ENCODE data around the gene MMP25. TPM values are rescaled to one million over a fixed set of nuclear protein-coding genes. Genes with fewer than 3 reads are reported as not detected.
"Not testable (repeated sequence)": the region's sequence is repeated elsewhere in the genome, so short reads cannot be mapped to it uniquely, and the experiment has no call there.

The MMP25 gene
- total RNA-seq, 1 donor from 2014 or later = 0.16 TPM

DNA sequence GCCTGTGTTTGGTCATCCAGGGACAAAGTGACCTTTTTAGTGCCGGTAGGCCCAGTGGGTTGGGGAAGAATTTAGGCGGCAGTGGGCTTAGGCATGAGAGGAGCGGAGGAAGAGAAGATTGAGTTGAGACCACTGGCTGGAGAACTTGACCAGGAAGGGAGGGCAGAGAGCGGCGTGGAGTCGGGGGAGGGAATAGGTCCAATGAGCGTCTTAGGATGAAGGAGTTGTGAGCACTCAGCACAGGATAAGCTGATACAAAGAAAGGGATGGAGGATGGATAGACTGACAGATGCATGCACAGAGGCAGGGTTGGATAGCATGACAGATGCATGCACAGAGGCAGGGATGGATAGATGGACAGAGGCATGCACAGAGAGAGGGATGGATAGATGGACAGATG is 27.1 kb downstream of the MMP25 start:
- TF ChIP-seq, protein P1, sequence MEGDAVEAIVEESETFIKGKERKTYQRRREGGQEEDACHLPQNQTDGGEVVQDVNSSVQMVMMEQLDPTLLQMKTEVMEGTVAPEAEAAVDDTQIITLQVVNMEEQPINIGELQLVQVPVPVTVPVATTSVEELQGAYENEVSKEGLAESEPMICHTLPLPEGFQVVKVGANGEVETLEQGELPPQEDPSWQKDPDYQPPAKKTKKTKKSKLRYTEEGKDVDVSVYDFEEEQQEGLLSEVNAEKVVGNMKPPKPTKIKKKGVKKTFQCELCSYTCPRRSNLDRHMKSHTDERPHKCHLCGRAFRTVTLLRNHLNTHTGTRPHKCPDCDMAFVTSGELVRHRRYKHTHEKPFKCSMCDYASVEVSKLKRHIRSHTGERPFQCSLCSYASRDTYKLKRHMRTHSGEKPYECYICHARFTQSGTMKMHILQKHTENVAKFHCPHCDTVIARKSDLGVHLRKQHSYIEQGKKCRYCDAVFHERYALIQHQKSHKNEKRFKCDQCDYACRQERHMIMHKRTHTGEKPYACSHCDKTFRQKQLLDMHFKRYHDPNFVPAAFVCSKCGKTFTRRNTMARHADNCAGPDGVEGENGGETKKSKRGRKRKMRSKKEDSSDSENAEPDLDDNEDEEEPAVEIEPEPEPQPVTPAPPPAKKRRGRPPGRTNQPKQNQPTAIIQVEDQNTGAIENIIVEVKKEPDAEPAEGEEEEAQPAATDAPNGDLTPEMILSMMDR (IDR thresholded peaks at IDR 0.05; ENCODE audit: unreplicated experiment) = no peak
- Mint-ChIP-seq H3K4me3 (no peak overlapping the region), H3K4me1 (peaks cover 3% of the 10 kb centered on the region), H3K9me3 (no peaks in the 10 kb centered on the region), H3K27me3 (ENCODE audit: low read depth) (peaks cover 27% of the 10 kb centered on the region), H3K27ac (no peak overlapping the region), H3K36me3 (no peaks in the 10 kb centered on the region)
- DNase-seq (ENCODE audit: low spot score in 2 of 2, unreplicated experiment in 2 of 2) = no peak

DNA sequence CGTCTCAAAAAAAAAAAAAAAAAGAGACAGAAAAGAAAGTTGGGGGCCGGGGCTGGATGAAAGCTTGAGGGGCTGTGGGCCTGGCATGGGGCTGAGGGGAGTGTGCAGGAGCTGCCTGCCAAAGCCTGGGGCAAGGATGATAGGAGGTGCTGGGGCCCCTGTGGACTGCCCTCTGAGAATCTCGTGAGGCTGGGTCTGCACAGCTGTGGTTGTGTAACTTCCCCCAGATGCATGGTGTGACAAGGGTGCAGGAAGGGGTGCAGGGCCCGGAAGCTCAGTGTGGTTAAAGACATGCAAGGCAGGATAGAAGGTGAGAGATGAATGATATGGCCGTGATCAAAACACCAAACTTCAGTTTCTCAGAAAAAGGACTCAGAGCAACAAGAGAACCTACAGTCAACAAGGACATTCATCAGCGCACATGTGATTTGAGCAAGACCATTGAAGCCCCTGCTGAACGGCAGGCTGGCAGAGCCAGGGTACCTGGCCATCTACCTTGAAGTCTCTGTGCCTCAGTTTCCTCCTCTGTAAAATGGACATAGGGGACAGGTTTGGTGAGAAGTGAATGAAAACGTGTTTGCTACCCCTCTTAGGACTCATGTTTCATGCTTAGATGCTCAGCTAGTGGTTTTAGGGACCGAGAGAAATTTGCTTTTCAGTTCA is 28.6 kb downstream of the MMP25 start:
- Mint-ChIP-seq H3K4me1 (peaks cover 4% of the 10 kb centered on the region), H3K4me3 (no peak overlapping the region), H3K27me3 (ENCODE audit: low read depth) (peaks cover 30% of the 10 kb centered on the region), H3K27ac (no peak overlapping the region), H3K36me3 (no peaks in the 10 kb centered on the region), H3K9me3 (no peaks in the 10 kb centered on the region)
- TF ChIP-seq, protein P1 (IDR thresholded peaks at IDR 0.05; ENCODE audit: unreplicated experiment) = no peak
- DNase-seq (ENCODE audit: low spot score in 2 of 2, unreplicated experiment in 2 of 2) = no peak

DNA sequence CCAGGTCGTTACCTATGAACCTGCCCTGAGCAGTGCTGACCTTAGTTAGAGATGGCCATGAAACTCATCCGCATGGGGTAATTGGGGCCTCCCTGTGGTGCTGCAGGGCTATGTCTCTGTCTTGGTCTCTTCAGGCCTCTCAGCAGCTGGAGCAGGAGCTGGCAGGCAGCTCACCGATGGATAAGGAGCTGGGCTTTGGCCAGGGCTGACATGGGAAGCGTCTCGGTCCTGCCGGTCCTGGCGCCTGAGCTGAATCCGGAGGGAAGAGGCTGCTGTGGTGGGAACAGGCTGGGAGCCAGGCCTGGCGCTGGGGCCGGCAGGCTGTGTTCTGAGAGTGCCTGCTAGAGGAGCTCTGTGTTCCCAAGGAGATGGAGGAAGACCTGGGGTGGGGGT is 29.2 kb downstream of the MMP25 start:
- Mint-ChIP-seq H3K4me1 (peaks cover 4% of the 10 kb centered on the region), H3K36me3 (no peaks in the 10 kb centered on the region), H3K27me3 (ENCODE audit: low read depth) (peaks cover 33% of the 10 kb centered on the region), H3K4me3 (no peak overlapping the region), H3K9me3 (no peaks in the 10 kb centered on the region), H3K27ac (no peak overlapping the region)
- TF ChIP-seq, protein P1 (IDR thresholded peaks at IDR 0.05; ENCODE audit: unreplicated experiment) = no peak
- no peak for DNase-seq (ENCODE audit: low spot score in 2 of 2, unreplicated experiment in 2 of 2)

DNA sequence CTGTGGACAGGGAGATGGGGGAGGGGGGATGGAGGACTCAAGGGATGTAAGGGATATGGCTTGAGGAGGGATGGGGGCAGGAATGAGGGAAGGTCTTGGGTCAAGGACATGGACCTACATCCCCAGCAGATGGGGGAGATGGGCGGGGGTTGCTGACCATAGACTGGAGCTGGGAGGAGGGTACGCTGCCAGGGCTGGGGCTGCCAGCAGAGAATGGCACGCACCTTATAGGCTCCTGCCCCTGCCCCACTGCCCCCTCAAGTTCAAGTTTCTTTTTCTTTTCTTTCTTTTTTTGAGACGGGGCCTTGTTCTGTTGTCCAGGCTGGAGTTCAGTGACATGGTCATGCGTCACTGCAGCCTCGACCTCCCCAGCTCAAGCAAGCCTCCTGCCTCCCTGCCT is 29.6 kb downstream of the MMP25 start:
- not testable (repeated sequence) for H3K36me3 Mint-ChIP-seq; H3K4me3 Mint-ChIP-seq; H3K4me1 Mint-ChIP-seq; H3K27ac Mint-ChIP-seq; DNase-seq (ENCODE audit: low spot score in 2 of 2, unreplicated experiment in 2 of 2); H3K9me3 Mint-ChIP-seq
- H3K27me3 Mint-ChIP-seq (ENCODE audit: low read depth) = peaks cover 36% of the 10 kb centered on the region

DNA sequence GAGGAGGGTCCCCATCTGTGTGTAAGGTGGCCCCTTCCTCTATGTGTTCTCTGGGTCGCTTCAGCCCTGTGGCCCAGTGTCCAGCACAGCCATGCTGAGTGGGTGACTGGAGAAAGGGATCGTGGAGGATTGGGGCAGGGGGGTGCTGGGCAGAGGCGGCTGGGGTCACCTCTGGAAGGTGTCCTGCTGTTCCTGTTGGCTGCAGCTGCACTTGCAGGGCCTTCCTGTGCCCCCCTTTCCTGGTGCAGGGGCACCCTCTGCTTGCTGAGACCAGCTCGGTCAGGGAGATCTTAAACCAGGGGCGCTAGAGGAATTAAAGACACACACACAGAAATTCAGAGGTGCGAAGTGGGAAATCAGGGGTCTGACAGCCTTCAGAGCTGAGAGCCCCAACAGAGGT is 30.2 kb downstream of the MMP25 start:
- Mint-ChIP-seq H3K4me1 (peaks cover 4% of the 10 kb centered on the region), H3K9me3 (no peaks in the 10 kb centered on the region), H3K27ac (no peak overlapping the region), H3K27me3 (ENCODE audit: low read depth) (peaks cover 40% of the 10 kb centered on the region), H3K36me3 (no peaks in the 10 kb centered on the region), H3K4me3 (no peak overlapping the region)
- no peak for DNase-seq (ENCODE audit: low spot score in 2 of 2, unreplicated experiment in 2 of 2)
- TF ChIP-seq, protein P1 (IDR thresholded peaks at IDR 0.05; ENCODE audit: unreplicated experiment) = no peak

DNA sequence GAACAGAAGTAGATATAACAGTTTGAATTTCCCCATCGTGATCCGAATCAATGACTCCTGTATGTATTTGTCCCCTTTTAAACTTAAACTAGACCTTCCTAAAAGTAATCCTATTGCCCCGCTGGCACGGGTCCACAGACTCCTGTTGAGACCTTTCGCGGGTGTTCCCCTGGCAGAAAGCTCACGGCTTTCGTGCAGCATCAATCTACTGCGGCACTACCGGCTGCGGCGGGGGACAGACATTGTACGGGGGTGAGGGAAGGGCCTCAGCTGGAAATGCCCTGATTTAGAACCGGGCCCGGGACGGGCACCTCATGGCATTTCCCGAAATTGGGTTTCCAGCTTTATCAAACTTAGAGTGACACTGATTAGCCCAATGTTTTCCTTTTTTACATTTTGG is 33.7 kb downstream of the MMP25 start:
- H3K4me3 Mint-ChIP-seq = no peak overlapping the region
- TF ChIP-seq, protein P1 (IDR thresholded peaks at IDR 0.05; ENCODE audit: unreplicated experiment) = no peak
- no peaks in the 10 kb centered on the region for H3K36me3 Mint-ChIP-seq
- no peak overlapping the region for H3K27ac Mint-ChIP-seq
- DNase-seq (ENCODE audit: low spot score in 2 of 2, unreplicated experiment in 2 of 2) = no peak
- H3K4me1 Mint-ChIP-seq = peaks cover 4% of the 10 kb centered on the region
- no peaks in the 10 kb centered on the region for H3K9me3 Mint-ChIP-seq
- H3K27me3 Mint-ChIP-seq (ENCODE audit: low read depth) = peaks cover 23% of the 10 kb centered on the region

DNA sequence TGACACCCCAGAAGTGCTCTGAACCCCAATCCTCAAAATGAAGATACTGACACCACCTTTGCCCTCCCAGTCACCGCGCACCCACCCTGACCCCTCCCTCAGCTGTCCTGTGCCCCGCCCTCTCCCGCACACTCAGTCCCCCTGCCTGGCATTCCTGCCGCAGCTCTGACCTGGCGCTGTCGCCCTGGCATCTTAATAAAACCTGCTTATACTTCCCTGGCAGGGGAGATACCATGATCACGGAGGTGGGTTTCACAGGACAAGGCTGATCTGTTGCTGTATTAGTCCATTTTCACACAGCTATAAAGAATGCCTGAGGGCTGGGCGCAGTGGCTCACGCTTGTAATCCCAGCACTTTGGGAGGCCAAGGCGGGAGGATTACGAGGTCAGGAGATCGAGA is 35.6 kb downstream of the MMP25 start:
- peaks cover 20% of the 10 kb centered on the region for H3K27me3 Mint-ChIP-seq (ENCODE audit: low read depth)
- not testable (repeated sequence) for DNase-seq (ENCODE audit: low spot score in 2 of 2, unreplicated experiment in 2 of 2); H3K4me1 Mint-ChIP-seq; H3K36me3 Mint-ChIP-seq; H3K27ac Mint-ChIP-seq; H3K4me3 Mint-ChIP-seq; H3K9me3 Mint-ChIP-seq

DNA sequence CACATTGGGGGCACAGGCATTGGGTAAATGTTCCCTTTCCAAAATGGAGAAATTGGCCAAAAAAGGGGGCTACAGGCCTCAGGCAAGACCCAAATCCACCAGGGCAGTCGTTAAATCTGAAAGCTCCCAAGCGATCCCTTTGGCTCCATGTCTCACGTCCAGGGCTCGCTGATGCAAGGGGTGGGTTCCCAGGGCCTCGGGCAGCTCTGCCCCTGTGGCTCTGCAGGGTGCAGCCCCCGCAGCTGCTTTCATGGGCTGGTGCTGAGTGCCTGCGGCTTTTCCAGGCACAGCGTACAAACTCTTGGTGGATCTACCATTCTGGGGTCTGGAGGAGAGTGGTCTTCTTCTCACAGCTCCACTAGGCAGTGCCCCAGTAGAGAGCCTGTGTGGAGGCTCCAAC is 37.0 kb downstream of the MMP25 start:
- Mint-ChIP-seq H3K27me3 (ENCODE audit: low read depth) (peaks cover 13% of the 10 kb centered on the region), H3K4me1 (peaks cover 12% of the 10 kb centered on the region)
- H3K36me3 Mint-ChIP-seq; H3K4me3 Mint-ChIP-seq; H3K9me3 Mint-ChIP-seq; H3K27ac Mint-ChIP-seq; DNase-seq (ENCODE audit: low spot score in 2 of 2, unreplicated experiment in 2 of 2): not testable (repeated sequence)
